HG03457 (cell line): ENCODE results near the gene ILKAP.
"Not testable (repeated sequence)": the region's sequence is repeated elsewhere in the genome, so short reads cannot be mapped to it uniquely, and the experiment has no call there.

Experiments used
- ATAC-seq: cut with Tn5 transposase; IDR thresholded peaks from one replicate; pipeline ENCODE4 v1.9.1; 2021; ENCODE audit warnings: moderate number of reproducible peaks; ENCODE audit not compliant: unreplicated experiment

ILKAP gene

GRCh38 chr2:238202326-238203093, 985 bp downstream of the ILKAP start:
- no peak for ATAC-seq

DNA sequence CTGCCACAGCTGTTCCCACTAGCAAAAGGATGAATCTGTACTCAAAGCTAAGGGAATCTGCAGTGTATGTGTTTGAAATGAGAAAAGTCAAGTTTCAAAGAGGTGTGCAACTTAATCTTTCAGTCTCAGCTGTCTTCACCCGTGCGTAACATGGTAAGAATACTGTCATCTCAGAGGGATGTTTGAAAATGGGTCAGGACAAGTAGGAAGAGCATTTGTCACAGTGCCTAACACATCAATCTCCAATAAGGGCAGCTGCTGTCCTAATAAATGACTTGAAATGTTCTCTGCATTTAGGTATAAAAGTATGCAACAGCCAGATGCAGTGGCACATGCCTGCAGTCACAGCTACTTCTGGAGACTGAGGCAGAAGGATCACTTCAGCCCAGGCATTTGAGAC, 13.1 kb downstream of the ILKAP start:
- ATAC-seq, result no peak

DNA sequence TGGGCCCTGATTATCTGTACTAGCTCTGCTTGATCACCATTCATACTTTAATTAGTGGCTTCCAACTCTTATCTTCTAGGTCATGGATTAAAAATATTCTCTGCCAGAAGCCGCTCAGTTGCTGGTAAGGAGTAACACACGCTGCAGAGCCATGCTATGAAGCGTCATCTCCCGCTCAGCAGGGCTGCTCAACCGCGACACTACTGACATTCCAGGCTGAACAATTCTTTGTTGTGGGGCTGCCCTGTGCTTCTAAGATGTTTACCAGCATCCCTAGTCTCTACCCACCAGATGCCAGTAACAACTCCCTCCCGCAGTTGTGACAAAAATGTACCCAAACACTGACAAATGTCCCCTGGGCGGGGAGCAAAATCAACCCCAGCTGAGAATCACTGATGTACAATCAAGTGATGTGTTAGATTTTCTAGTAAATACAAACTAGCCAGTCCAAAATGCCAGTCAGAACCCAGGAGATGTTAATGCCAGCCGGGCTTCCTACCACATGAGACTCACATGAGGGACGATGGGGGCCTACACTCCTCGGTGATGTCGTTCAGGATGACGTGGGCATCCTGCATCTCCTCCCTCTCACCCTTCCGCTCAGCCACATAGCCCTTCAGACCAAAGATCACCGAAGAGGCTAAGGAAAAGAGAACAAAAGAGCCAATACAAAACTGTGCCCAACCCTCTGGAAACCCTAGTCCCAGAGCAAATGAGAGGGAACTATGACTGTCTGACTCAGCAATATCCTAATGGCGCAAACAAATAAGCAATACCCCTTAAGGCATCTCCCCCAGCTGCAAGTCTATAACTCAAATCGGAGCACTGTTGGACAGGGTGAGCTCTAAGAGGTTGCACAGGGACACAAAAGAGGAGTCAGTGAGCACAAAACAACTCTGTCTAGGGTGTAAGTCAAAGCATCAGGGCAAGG, 15.6 kb downstream of the ILKAP start:
- no peak for ATAC-seq

DNA sequence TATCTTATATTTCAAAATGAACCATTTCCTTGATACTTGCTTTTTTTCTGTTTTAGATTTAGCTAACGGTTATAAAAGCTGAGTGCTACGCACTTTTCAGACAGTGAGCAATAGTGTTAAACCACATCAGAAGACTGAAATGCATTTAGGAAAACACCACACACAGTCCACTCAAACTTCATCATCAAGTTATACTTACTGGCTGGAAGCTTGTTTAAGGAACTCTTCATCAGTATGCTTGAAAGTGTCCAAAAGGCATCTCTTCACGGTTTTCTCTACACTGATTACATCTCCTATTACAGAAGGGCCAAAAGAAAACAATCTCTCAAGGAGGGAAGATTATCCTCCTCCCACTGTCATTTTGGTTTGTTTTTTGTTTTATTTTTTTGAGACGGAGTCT, 19.7 kb downstream of the ILKAP start:
- no peak for ATAC-seq

GRCh38 chr2:238182362-238182761, 21.1 kb downstream of the ILKAP start:
- no peak for ATAC-seq

GRCh38 chr2:238180554-238180953, 22.9 kb downstream of the ILKAP start:
- ATAC-seq, result no peak

DNA sequence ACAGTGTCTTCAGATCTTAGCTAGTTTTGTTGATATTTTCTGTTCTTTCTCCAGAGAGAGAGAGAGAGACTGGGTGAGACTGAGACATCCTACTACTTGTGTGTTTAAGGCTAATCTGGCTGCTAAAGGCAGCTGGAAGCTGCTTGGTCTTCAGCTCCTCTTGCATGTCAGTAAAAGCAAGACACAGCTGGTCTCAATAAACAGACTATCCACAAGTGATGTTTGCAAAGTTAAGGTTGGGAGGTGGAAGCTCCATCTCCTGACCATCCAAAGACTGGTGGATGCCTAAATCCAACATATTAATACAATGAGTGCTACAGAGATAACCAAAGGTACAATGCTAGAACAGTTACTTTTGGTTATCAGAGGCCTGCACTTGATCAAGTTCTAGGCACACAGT, 26.9 kb downstream of the ILKAP start:
- no peak for ATAC-seq

DNA sequence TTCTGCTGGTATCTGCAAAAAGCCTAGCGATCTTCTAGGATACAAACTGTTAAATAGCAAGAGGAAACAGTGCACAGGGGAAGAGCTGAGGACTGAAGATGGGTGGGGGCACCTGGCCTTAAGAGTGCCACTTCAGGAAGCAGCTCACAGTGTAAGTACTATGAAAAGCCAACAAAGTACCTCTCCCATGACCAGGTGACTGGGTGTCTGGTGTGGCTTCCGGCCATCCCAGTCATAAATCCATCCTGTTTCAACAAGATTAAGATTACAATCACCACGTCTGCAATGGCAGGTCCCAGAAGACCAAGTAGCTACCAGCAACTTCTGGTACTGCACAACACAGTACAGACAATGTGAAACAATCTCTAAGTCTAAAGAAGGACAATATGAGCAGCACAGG, 28.8 kb downstream of the ILKAP start:
- no peak for ATAC-seq

- no peak for ATAC-seq
Measured at GRCh38 chr2:238174291-238174690, 29.2 kb downstream of the ILKAP start.

DNA sequence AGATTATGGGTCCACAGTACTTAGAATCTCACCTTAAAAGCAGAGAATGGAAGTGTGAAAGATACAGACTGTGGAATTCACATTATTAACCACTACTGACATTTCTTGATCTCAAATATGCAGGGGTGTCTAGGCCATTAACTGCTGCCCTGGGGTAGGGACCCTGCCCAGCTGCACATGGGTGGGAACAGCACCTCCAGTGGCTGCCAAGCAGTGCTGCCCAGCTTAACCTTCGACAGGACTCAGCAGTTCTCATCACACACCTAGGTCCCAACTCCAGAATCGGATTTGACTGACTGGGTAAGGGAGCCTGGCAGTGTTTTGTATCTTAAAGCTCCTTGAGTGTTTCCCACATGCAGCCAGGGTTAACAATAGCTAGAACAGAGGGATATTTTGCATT, 29.8 kb downstream of the ILKAP start:
- no peak for ATAC-seq

- ATAC-seq, result no peak
Measured at GRCh38 chr2:238172439-238172838, 31.1 kb downstream of the ILKAP start.

- ATAC-seq, result no peak
Measured at GRCh38 chr2:238171575-238172187, 31.8 kb downstream of the ILKAP start.

DNA sequence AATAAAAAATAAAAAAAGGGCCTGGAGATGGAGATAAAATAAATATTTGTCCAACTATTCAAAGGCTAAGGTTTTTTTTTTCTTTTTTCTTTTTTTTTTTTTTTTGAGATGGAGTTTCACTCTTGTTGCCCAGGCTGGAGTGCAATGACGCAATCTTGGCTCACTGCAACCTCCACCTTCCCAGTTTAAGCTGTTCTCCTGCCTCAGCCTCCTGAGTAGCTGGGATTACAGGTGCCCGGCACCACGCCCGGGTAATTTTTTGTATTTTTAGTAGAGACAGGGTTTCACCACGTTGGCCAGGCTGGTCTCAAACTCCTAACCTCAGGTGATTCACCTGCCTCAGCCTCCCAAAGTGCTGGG, 32.4 kb downstream of the ILKAP start:
- not testable (repeated sequence) for ATAC-seq

- no peak for ATAC-seq
Measured at GRCh38 chr2:238170386-238171071, 33.0 kb downstream of the ILKAP start.

DNA sequence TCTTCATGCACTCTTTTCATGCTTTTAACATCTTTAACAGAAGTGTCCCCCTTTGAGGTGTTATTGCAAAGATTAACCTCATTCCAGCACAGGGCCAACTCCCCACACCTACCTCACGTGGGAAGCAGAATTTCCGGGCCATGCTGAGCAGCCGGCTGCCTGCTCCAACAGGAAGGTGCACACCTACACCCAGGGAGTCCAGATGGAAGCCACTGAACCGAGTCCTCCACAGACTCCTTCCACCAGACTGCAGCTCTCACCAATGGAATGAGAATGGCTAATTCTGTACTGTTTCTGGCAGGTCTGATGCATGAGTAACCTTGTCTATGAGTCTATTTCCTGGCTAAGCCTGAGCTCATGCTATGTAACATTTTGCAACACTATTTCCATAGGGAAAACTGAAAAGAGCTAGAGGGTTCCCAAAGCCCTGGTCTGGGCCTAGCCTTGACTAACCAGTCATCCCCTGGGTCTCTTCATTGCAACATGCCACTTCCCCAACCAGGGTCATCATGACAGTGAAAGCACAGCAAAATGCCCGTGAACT, 33.7 kb downstream of the ILKAP start:
- ATAC-seq, result no peak

- no peak for ATAC-seq
Measured at GRCh38 chr2:238169048-238169707, 34.3 kb downstream of the ILKAP start.

DNA sequence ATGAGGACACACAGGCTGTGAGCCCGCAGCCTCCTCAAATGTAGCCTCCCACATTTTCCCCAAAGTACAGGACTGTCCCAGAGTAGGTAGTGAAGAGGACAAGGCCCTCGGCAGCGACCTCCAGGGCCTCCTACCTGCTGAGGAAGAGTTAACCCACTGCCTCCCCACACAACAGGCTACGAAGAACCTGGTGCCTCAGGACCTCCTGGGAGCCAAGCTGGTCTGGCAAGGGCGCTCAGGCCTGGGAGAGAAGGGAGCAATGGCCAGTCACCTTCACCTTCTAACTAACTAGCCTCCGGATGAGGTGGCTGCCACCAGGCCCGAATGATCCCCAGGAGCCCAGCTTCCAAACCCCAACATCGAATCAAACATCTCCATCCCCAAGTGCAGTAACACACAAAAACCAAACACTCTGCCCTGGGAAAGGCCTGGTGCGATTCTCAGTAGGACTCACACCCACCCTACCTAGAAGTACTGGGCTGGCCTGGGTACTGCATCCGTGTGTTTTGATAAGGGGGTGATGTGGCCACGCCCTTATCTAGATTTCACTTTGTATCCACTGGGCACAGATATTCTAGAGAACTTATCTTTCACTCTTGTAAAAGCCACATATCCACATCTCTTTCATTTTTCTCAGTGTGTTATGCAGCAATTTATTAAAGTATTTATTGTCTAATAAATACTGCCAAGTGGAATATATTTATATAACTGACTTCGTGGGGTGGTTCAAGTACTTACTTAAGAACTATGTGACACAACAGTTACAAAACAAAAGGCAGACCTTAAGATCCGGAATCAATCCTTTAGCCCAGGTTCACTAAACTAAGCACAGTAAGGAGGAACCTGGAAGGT, 35.1 kb downstream of the ILKAP start:
- ATAC-seq, result no peak

- ATAC-seq, result no peak
Measured at GRCh38 chr2:238167761-238168160, 35.7 kb downstream of the ILKAP start.

- ATAC-seq, result no peak
Measured at GRCh38 chr2:238167344-238167715, 36.2 kb downstream of the ILKAP start.
